Thoracic aorta (tissue), 2 donors: ENCODE results near the gene CMIP. TPM values are rescaled to one million over a fixed set of nuclear protein-coding genes. Genes with fewer than 3 reads are reported as not detected.

Experiments used
- ATAC-seq: fragments of 150-250 bp; one replicate; pipeline ENCODE4 v1.8.0; 2017; ENCODE audit warnings: low read depth; ENCODE audit not compliant: insufficient number of reproducible peaks, low FRiP score
- DNase-seq: peaks from one replicate; pipeline ENCODE4 v3.0.0-alpha.2; 2020; ENCODE audit warnings: low spot score
- H3K27ac ChIP-seq, 2 donors: fragments of 200-600 bp; sonication (generic); 1 replicate in 1 of 2; 2 replicates in 1 of 2; pipeline ENCODE4 v1.5.1; 2016; ENCODE audit warnings: mild to moderate bottlenecking in 2 of 2, moderate library complexity in 2 of 2
- H3K27me3 ChIP-seq: fragments of 200-600 bp; sonication (generic); replicated peaks from 2 replicates; pipeline ENCODE4 v1.6.0; 2016; ENCODE audit warnings: mild to moderate bottlenecking; ENCODE audit not compliant: insufficient read depth
- H3K36me3 ChIP-seq: fragments of 200-600 bp; sonication (generic); one replicate; pipeline ENCODE4 v1.5.1; 2016
- H3K4me1 ChIP-seq, 2 donors: fragments of 200-600 bp; sonication (generic); 1 replicate in 1 of 2; 2 replicates in 1 of 2; pipeline versions ENCODE4 v1.5.1 to v1.6.0; 2016; ENCODE audit warnings: low read depth in 2 of 2, mild to moderate bottlenecking in 1 of 2; ENCODE audit not compliant: control insufficient read depth in 1 of 2
- H3K4me3 ChIP-seq: fragments of 200-600 bp; sonication (generic); 2 replicates; pipeline ENCODE4 v1.5.1; 2016; ENCODE audit warnings: mild to moderate bottlenecking
- H3K9me3 ChIP-seq: fragments of 200-600 bp; sonication (generic); 2 replicates; pipeline ENCODE4 v1.5.1; 2016
- total RNA-seq, 2 donors: library from RNA; depleted of rRNA; stranded (reverse); fragments of >200 nt; gene quantifications; one replicate each; pipeline versions ENCODE4 v1.1.0 to v1.2.3, GENCODE V29; 2016
- TF ChIP-seq, protein P1 (sequence below): fragments of 200-600 bp; sonication (generic); IDR thresholded peaks from one replicate; pipeline ENCODE4 v1.5.1; 2019; ENCODE audit warnings: antibody characterized with exemption

Gene CMIP
- total RNA-seq, 2 donors from 2014 or later: 20.8 to 46.8 TPM

DNA sequence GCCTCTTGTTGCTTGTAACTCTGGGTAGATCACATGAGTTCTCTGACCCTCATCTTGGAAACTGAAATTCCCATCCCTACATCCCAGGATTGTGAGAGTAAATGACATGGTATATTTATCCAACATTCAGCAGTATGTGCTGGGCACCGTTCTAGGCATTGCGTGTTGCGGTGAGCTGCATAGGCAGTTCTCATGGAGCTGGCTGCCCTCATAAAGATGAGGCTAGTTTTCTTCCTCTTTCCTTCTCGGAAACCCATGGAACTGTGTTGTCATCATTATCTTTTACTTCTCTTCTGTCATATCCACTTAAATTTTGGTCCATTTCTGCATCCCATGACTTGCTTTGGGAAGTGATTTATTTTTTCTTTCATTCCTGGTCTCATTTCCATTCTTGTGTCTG, 17.2 kb downstream of the CMIP start:
- Histone ChIP-seq H3K4me1 (peaks cover 0 to 3% of the 10 kb centered on the region in 2 donors), H3K4me3 (no peak overlapping the region), H3K9me3 (no peaks in the 10 kb centered on the region), H3K27me3 (no peaks in the 10 kb centered on the region), H3K27ac (no peak overlapping the region), H3K36me3 (no peaks in the 10 kb centered on the region)
- ATAC-seq (no peak), DNase-seq (no peak)
- TF ChIP-seq, protein P1, sequence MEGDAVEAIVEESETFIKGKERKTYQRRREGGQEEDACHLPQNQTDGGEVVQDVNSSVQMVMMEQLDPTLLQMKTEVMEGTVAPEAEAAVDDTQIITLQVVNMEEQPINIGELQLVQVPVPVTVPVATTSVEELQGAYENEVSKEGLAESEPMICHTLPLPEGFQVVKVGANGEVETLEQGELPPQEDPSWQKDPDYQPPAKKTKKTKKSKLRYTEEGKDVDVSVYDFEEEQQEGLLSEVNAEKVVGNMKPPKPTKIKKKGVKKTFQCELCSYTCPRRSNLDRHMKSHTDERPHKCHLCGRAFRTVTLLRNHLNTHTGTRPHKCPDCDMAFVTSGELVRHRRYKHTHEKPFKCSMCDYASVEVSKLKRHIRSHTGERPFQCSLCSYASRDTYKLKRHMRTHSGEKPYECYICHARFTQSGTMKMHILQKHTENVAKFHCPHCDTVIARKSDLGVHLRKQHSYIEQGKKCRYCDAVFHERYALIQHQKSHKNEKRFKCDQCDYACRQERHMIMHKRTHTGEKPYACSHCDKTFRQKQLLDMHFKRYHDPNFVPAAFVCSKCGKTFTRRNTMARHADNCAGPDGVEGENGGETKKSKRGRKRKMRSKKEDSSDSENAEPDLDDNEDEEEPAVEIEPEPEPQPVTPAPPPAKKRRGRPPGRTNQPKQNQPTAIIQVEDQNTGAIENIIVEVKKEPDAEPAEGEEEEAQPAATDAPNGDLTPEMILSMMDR: no peak

DNA sequence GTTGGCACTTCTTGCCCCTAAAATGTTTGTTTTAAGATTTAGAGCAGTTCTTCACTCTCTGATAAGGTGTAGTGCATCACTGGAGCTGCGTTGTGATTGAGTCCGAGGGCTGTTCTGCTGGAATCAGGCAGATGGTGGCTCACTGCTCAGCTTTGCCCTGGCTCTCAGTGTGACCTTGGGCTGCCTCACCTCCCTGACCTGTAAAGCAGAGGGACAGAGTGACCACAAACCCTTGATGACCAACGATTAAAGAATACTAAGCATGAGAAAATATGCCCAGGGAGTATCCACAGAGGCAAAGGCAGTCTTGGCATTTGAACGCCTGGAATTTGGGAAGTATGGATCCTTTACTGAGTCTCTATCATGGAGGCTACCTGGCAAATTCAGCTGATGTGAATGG, 18.1 kb downstream of the CMIP start:
- Histone ChIP-seq H3K4me1 (peaks cover 0 to under 1% of the 10 kb centered on the region in 2 donors), H3K27me3 (no peaks in the 10 kb centered on the region), H3K36me3 (no peaks in the 10 kb centered on the region), H3K27ac (no peak overlapping the region), H3K9me3 (no peaks in the 10 kb centered on the region), H3K4me3 (no peak overlapping the region)
- no peak for DNase-seq
- ATAC-seq: no peak
- TF ChIP-seq, protein P1: no peak

DNA sequence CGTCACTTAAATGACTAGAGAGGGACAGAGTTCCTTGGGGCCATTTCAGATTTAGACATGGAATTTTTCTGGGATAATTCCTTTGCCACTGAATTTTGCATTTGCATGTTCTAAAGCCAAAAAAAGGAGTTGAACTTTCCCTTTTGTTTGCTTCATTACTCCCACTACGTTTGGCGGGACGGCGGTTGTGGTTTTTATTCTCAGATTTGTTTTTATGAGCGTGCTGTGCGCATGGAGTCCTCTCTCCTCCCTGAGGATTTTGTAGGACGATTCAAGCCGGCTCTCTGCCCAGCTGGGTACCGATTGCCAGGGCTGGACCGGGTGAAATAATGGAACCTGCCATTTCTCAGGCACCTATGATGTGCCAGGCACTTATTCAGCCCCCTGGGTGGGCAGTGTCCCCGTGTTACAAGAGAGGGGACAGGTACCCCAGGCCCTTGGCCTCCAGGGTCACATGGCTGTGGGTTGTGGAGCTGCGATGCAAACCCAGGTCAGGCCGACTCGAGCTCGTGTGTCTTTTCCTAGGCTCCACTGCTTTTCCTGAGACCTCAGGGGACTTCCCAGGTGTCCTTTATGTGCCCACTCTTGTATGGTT, 18.8 kb downstream of the CMIP start:
- Histone ChIP-seq H3K27me3 (no peaks in the 10 kb centered on the region), H3K4me3 (no peak overlapping the region), H3K36me3 (no peaks in the 10 kb centered on the region), H3K9me3 (no peaks in the 10 kb centered on the region), H3K27ac (no peak overlapping the region), H3K4me1 (no peaks in the 10 kb centered on the region)
- ATAC-seq: no peak
- TF ChIP-seq, protein P1: no peak
- no peak for DNase-seq

DNA sequence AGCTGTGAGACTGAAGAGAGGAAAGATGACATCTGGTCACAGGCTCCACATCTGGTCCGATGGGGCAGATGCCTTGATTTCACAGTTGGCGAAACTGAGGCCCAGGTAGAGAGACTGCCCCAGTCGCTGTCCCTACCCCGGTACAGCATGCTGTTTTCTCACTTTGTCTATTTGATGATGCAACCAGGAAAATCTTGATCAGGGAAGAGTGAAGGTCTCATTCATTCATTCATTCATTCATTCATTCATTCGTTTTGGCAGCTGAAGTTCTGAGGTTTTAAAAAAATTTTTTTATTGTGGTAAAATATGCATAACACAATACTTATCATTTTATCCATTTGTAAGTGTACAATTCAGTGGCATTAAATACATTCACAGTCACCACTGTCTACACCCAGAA, 19.7 kb downstream of the CMIP start:
- TF ChIP-seq, protein P1: no peak
- Histone ChIP-seq H3K9me3 (no peaks in the 10 kb centered on the region), H3K27ac (no peak overlapping the region), H3K4me1 (no peaks in the 10 kb centered on the region), H3K27me3 (no peaks in the 10 kb centered on the region), H3K4me3 (no peak overlapping the region), H3K36me3 (no peaks in the 10 kb centered on the region)
- DNase-seq (no peak), ATAC-seq (no peak)

DNA sequence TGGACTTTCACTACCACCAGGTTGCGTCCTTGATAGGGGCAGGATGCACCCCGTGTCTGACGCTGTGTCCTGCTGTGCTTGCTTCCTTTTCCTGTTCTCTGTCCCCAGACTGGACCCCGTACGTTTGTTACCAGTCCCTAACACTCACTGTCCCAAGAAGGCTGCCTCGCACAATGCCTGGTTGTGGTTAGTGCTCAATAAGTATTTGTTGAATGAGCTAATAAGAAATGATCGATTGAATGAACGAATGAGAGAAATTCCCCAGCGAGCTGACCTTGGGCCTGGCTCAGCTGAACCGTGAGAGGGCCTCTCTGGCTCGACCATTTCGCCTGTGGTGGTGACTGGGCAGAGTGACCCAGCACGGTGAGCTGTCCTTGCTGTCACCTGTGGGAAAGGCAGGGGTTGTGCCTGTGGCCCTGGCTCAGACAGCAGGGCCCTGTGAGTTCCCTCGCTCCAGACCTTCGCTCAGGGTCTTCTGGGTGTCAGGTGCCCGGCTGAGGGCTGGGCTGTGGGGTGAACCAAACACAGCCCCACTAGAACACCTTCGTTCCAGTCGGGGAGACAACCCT, 20.9 kb downstream of the CMIP start:
- DNase-seq (no peak), ATAC-seq (no peak)
- H3K4me3 ChIP-seq: no peak overlapping the region
- no peaks in the 10 kb centered on the region for H3K4me1 ChIP-seq
- H3K9me3 ChIP-seq: no peaks in the 10 kb centered on the region
- no peaks in the 10 kb centered on the region for H3K36me3 ChIP-seq
- H3K27me3 ChIP-seq: no peaks in the 10 kb centered on the region
- TF ChIP-seq, protein P1: no peak
- H3K27ac ChIP-seq: no peak overlapping the region
